HUES64 (cell line): ENCODE measurements around the gene TEX26. TPM values are rescaled to one million over a fixed set of nuclear protein-coding genes. Genes with fewer than 3 reads are reported as not detected.
A peak's percentile ranks its signal among the peaks of the same experiment; 100 is the strongest.

Source experiments
- H3K27ac ChIP-seq: 2 replicates; pipeline ENCODE4 v1.7.0; 2013; ENCODE audit warnings: low read depth, low read length, inconsistent platforms
- H3K27me3 ChIP-seq: 2 replicates; pipeline ENCODE4 v1.6.1; 2013; ENCODE audit warnings: mild to moderate bottlenecking, low read length; ENCODE audit not compliant: insufficient read depth
- H3K36me3 ChIP-seq: 2 replicates; pipeline ENCODE4 v1.6.1; 2013; ENCODE audit warnings: mild to moderate bottlenecking, low read length; ENCODE audit not compliant: insufficient read depth
- H3K4me1 ChIP-seq: 2 replicates; pipeline ENCODE4 v1.6.1; 2013; ENCODE audit warnings: mild to moderate bottlenecking, low read length, moderate library complexity; ENCODE audit not compliant: insufficient read depth
- H3K4me3 ChIP-seq: 2 replicates; pipeline ENCODE4 v1.5.1; 2013; ENCODE audit warnings: mild to moderate bottlenecking, low read length, moderate library complexity
- H3K9ac ChIP-seq: 2 replicates; pipeline ENCODE4 v1.6.1; 2013; ENCODE audit warnings: mild to moderate bottlenecking, low read depth, low read length
- H3K9me3 ChIP-seq: 2 replicates; pipeline ENCODE4 v1.6.1; 2013; ENCODE audit warnings: low read depth, low read length; ENCODE audit not compliant: insufficient read depth
- WGBS: fragments of 150-250, 120-280 bp; methylation state at CpG from one replicate; pipeline ENCODE4 v1.1.7; 2013; ENCODE audit warnings: missing lambda C conversion rate; 5-methylcytosine and 5-hydroxymethylcytosine counted together
- polyA plus RNA-seq, 2 experiments: library from polyadenylated mRNA; stranded (reverse); fragments of 50-300 nt; gene quantifications; one replicate each; pipeline ENCODE4 v1.2.3, GENCODE V29; 2013

TEX26 gene
- polyA plus RNA-seq (2013, experiment 1 of 2), result not detected
- polyA plus RNA-seq (2013, experiment 2 of 2), result 0.25 TPM

DNA sequence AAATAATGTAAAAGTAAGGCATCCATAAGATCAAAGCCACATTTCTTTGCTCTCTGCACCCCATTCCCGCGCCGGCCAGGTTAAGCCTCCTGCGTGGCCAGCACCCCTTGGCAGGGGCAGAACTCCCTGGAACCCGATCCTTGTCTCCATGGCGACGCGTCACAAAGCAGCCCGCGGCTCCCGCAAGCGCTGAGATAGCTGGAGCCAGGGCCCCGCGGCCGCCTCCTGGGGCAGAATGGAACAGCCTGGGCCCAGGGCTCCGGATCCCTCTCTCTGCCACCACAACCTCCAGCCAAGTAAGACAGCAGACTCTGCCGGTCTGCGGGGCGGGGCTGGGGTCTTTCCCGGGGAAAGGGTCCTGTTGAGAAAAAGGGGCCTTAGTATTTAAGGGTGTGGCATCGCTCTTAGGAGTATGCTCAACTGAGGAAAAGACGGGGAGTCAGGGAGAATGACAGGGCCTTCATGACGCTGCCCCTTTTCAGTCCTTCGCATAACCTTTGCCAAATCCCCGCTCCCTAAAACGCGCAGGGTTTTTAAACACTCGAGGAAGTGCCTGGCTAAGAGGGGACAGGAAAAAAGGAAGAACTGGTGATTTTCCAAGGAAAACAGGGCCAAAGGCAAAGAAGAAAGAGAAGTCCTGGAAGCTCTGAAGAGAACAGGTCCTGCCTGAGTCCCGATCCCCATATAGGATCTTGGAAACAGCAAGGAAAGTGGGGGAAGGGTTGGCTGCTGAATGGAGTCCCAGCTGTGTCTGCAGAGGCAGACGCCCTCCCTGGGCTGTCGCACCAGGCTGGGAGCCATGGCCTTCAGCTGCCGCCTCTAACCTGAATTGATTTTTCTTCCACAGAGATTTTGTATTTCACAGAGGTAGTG lies at the start of gene TEX26:
Gene TEX26 (plus strand): TSS at position 176 of the 873 bp plus-strand sequence. CDS start 60 bp downstream, at position 236.
- no peaks in the 10 kb centered on the region for H3K36me3 ChIP-seq
- H3K27ac ChIP-seq, result no peak within 1 kb of the TSS
- no peaks in the 10 kb centered on the region for H3K9me3 ChIP-seq
- H3K4me1 ChIP-seq, result peaks cover 7% of the 10 kb centered on the region; the same call in 1 of the 2 replicates
- H3K27me3 ChIP-seq, result peaks cover 29% of the 10 kb centered on the region
- H3K4me3 ChIP-seq, result peak within 1 kb of the TSS; percentile 51
- H3K9ac ChIP-seq, result no peak within 1 kb of the TSS
- 16% methylated on average over 32 of the region's 32 CpGs for WGBS

- H3K9me3 ChIP-seq, result no peaks in the 10 kb centered on the region
- H3K27me3 ChIP-seq, result no peaks in the 10 kb centered on the region
- no peak overlapping the region for H3K9ac ChIP-seq
- WGBS, result 94% methylated on average over 10 of the region's 13 CpGs
- H3K4me3 ChIP-seq, result no peak overlapping the region
- no peak overlapping the region for H3K27ac ChIP-seq
- H3K4me1 ChIP-seq, result peaks cover 7% of the 10 kb centered on the region
- no peaks in the 10 kb centered on the region for H3K36me3 ChIP-seq
These were observed 49.3 kb upstream of the TEX26 start for GRCh38 chr13:30882996-30883766.

- Histone ChIP-seq H3K4me1 (peaks cover 7% of the 10 kb centered on the region), H3K36me3 (no peaks in the 10 kb centered on the region), H3K27me3 (no peaks in the 10 kb centered on the region), H3K9ac (no peak overlapping the region), H3K4me3 (no peak overlapping the region), H3K27ac (peak overlapping the region; percentile 83; the same call in 1 of the 2 replicates), H3K9me3 (no peaks in the 10 kb centered on the region)
- WGBS, result 73% methylated on average over 5 of the region's 5 CpGs
These were observed 47.9 kb upstream of the TEX26 start for GRCh38 chr13:30884543-30884942.

DNA sequence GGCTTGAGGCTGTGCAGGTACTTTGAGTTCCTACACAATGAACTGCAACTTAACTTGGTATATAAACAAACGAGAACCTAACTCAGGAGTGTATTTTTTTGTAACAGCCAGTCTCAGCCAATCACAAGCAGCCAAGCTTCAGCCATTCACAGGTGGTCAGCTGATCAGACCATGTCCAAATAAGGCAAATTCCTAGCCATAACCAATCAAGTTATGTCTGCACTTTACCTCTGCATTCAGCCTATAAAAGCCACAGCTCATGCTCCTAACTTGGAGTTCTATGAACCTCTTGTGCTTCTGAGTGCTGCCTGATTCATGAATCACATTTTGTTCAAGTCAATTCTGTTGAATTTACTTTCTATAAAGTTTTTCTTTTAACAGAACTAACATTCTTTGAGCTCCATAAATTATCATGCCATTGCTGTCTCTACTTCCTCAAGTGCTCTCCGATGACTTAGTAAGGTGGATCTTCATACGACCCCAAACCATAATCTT lies 43.2 kb upstream of the TEX26 start:
- peaks cover 7% of the 10 kb centered on the region for H3K4me1 ChIP-seq
- H3K36me3 ChIP-seq, result no peaks in the 10 kb centered on the region
- 87% methylated on average over 2 of the region's 3 CpGs for WGBS

DNA sequence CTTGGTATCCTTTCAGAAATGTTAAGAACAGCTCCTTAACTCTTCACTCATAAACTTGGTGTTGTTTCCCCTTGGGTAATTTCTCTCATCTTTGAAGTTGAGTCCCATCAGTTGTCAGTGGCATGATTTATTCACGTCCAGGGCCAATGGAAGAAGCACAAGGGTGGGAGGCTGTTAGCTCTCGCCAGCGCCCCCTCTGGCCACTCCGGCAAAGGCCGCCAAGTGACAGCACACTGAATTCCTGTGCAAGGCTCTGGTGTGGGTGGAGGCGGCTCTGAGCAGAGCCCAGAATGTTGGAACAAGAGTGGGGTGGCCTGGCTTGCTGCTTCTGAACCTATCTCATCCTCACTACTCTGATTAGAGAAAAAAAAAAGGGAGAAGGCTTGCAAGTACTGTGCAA lies 39.5 kb upstream of the TEX26 start:
- H3K27ac ChIP-seq, result no peak overlapping the region
- WGBS, result 35% methylated on average over 6 of the region's 6 CpGs

More for the DNA sequence above, 43.2 kb upstream of the TEX26 start:
- H3K4me3 ChIP-seq, result no peak overlapping the region
- H3K9ac ChIP-seq, result no peak overlapping the region
- H3K9me3 ChIP-seq, result no peaks in the 10 kb centered on the region
- no peak overlapping the region for H3K27ac ChIP-seq
- H3K27me3 ChIP-seq, result no peaks in the 10 kb centered on the region

DNA sequence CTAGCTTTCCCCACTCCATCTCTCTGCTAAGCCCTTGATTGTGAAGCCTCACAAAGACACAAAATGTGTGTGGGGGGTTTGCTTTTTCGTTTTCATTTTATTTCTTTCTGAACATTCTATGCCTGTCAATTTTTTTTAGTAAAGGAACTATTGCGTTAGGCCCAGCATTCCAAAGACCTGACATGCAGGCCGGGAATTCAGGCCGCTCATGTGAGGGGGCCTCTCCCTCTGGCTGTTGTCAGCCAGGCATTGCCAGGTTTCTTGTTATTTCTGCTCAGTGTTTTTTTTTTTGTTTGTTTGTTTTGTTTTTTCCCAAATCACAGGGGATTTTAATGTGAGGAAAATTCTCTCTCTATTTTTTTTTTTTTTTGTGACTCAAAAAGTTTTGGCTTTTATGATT lies 36.7 kb upstream of the TEX26 start:
- Histone ChIP-seq H3K9ac (no peak overlapping the region), H3K27ac (no peak overlapping the region), H3K9me3 (no peaks in the 10 kb centered on the region), H3K36me3 (no peaks in the 10 kb centered on the region), H3K27me3 (no peaks in the 10 kb centered on the region), H3K4me1 (peaks cover 7% of the 10 kb centered on the region; the same call in 1 of the 2 replicates), H3K4me3 (no peak overlapping the region)
- WGBS, result 65% methylated on average over 3 of the region's 4 CpGs

More for the DNA sequence above, 39.5 kb upstream of the TEX26 start:
- Histone ChIP-seq H3K9me3 (no peaks in the 10 kb centered on the region), H3K27me3 (no peaks in the 10 kb centered on the region), H3K36me3 (no peaks in the 10 kb centered on the region), H3K9ac (no peak overlapping the region), H3K4me3 (no peak overlapping the region), H3K4me1 (peaks cover 7% of the 10 kb centered on the region; the same call in 1 of the 2 replicates)

DNA sequence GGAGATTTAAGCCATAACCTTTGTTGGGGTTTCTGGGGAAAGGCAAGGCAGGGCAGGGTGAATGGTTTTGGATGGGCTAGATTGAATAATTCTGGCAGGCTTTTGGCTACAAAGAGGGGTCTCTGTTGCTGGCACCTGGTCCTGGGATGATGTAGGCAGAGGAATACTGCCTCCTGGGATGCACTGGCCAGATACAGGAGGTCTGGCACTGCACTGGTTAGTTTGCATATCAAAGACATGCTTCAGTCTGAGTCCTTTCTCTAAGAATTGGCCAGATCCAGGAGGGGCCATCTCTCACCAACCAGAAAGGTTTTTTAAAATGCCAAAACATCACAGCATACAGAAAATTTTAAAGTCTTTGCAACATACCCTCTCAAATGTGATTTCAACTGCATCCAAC lies 34.4 kb upstream of the TEX26 start:
- Histone ChIP-seq H3K36me3 (no peaks in the 10 kb centered on the region), H3K4me1 (peaks cover 7% of the 10 kb centered on the region; the same call in 1 of the 2 replicates), H3K4me3 (no peak overlapping the region), H3K27ac (no peak overlapping the region), H3K9ac (no peak overlapping the region), H3K9me3 (no peaks in the 10 kb centered on the region), H3K27me3 (no peaks in the 10 kb centered on the region)

DNA sequence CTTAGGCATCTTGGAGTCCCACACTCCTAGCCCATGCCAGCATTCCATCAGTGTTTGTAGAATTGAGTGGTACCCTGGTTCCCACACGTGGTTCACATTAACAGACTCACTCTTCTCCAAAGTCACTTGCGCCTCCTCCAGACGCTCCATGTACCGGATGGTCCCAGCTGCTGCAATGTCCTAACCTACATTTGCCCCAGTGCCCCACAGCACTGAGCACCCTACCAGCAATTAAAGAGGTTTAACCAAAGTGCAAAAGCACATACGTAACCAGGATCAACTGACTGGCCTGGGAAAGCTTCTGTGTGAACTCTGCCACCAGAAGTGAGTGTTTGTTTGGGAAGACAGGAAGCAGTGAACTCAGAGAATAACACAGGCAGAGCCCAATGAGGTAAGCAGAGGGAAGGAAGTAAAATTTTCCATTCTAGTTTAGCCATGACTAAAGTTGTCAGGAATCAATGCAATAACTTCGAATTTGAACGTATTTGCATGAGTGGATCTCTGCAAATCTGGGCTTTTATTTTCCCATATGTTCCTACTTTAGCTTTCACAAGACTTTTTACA lies 33.7 kb upstream of the TEX26 start:
- Histone ChIP-seq H3K4me3 (no peak overlapping the region), H3K27ac (no peak overlapping the region), H3K36me3 (no peaks in the 10 kb centered on the region), H3K9me3 (no peaks in the 10 kb centered on the region), H3K27me3 (peaks cover 6% of the 10 kb centered on the region), H3K9ac (no peak overlapping the region), H3K4me1 (peaks cover 7% of the 10 kb centered on the region; the same call in 1 of the 2 replicates)
- 89% methylated on average over 7 of the region's 7 CpGs for WGBS

GRCh38 chr13:30900436-30900835 lies 32.0 kb upstream of the TEX26 start:
- 90% methylated on average over 4 of the region's 4 CpGs for WGBS
- H3K4me3 ChIP-seq, result no peak overlapping the region
- H3K27ac ChIP-seq, result no peak overlapping the region
- no peaks in the 10 kb centered on the region for H3K9me3 ChIP-seq
- H3K4me1 ChIP-seq, result peaks cover 6% of the 10 kb centered on the region; the same call in 1 of the 2 replicates
- H3K27me3 ChIP-seq, result peaks cover 23% of the 10 kb centered on the region
- H3K9ac ChIP-seq, result no peak overlapping the region
- H3K36me3 ChIP-seq, result no peaks in the 10 kb centered on the region

DNA sequence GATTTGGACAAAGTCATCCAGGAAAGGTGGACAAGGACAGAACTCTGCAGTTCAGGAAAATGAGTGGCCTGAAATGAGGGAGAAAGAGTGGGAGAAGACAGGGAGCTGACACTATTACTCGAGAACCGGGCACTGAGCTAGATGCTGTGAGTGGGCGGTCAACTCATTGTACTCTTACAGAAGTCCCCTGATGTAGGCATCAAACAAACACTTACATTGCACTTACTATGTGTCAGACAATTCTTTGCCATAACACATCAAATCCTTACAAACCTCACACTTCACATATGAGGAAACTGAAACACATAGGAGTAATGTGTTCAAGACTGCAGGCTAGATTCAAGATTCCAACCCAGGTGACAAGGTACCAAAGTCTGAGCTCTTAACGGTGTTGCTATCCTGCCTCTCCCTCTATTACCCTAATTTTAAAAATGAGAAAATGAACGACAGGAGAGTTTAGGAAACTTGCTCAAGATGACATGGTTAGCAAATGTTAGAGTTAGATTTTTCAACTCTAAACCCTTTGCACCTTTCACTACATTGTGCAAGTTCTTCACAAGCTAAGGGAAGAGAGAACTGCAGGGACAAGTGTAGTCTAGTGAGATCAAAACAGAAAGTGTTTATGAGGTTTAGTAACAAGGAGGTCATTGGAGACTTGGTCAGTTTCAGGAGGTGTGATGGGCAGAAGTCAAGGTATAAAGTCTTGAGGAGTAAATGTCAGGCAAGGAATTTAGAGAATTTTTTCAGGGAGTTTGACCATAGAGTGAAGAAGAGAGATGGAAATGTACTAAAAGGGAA lies 31.3 kb upstream of the TEX26 start:
- Histone ChIP-seq H3K4me3 (no peak overlapping the region), H3K9me3 (no peaks in the 10 kb centered on the region), H3K27ac (no peak overlapping the region), H3K9ac (no peak overlapping the region), H3K4me1 (peaks cover 6% of the 10 kb centered on the region; the same call in 1 of the 2 replicates), H3K27me3 (peaks cover 30% of the 10 kb centered on the region), H3K36me3 (no peaks in the 10 kb centered on the region)
- 70% methylated on average over 4 of the region's 5 CpGs for WGBS
